H9 (cell line): Measurements from ENCODE around the gene BPTF. TPM values are rescaled to one million over a fixed set of nuclear protein-coding genes. Genes with fewer than 3 reads are reported as not detected.
"Not testable (repeated sequence)": the region's sequence is repeated elsewhere in the genome, so short reads cannot be mapped to it uniquely, and the experiment has no call there.

Source experiments
- DNase-seq: peaks from one replicate; pipeline ENCODE4 v3.0.0-alpha.2; 2017
- H2AFZ ChIP-seq: one replicate; pipeline ENCODE4 v1.6.1; 2013; ENCODE audit warnings: mild to moderate bottlenecking, low read length, control low read depth, moderate library complexity
- H2AK5ac ChIP-seq: 2 replicates; pipeline ENCODE4 v1.6.1; 2013; ENCODE audit warnings: low read length, control low read depth, mixed read lengths; ENCODE audit not compliant: insufficient read length
- H2BK120ac ChIP-seq: one replicate; pipeline ENCODE4 v1.6.1; 2013; ENCODE audit warnings: low read depth, mild to moderate bottlenecking, low read length, control low read depth, inconsistent platforms; ENCODE audit not compliant: poor library complexity, severe bottlenecking
- H2BK12ac ChIP-seq: 2 replicates; pipeline ENCODE4 v1.6.1; 2013; ENCODE audit warnings: low read length, control low read depth, mixed read lengths, low read depth; ENCODE audit not compliant: insufficient read length
- H2BK15ac ChIP-seq: 2 replicates; pipeline ENCODE4 v1.6.1; 2013; ENCODE audit warnings: low read depth, low read length, control low read depth
- H2BK20ac ChIP-seq: one replicate; pipeline ENCODE4 v1.6.1; 2013; ENCODE audit warnings: low read depth, mild to moderate bottlenecking, low read length, control low read depth, inconsistent platforms; ENCODE audit not compliant: poor library complexity, severe bottlenecking
- H2BK5ac ChIP-seq: 2 replicates; pipeline ENCODE4 v1.6.1; 2013; ENCODE audit warnings: low read length, control low read depth, mixed read lengths; ENCODE audit not compliant: insufficient read length
- H3K14ac ChIP-seq: 2 replicates; pipeline ENCODE4 v1.6.1; 2013; ENCODE audit warnings: low read length, control low read depth; ENCODE audit not compliant: insufficient read depth
- H3K18ac ChIP-seq: 2 replicates; pipeline ENCODE4 v1.6.1; 2013; ENCODE audit warnings: low read depth, mild to moderate bottlenecking, mixed read lengths, low read length, control low read depth; ENCODE audit not compliant: insufficient read length
- H3K23ac ChIP-seq: 2 replicates; pipeline ENCODE4 v1.6.1; 2013; ENCODE audit warnings: low read length, control low read depth, mixed read lengths, low read depth; ENCODE audit not compliant: insufficient read length
- H3K23me2 ChIP-seq: 2 replicates; pipeline ENCODE4 v1.6.1; 2013; ENCODE audit warnings: low read depth, mild to moderate bottlenecking, mixed read lengths, low read length, control low read depth; ENCODE audit not compliant: insufficient read length, poor library complexity, severe bottlenecking
- H3K27ac ChIP-seq: 2 replicates; pipeline ENCODE4 v1.5.1; 2013; ENCODE audit warnings: low read length, control low read depth, mixed read lengths, low read depth; ENCODE audit not compliant: insufficient read length
- H3K27me3 ChIP-seq: 2 replicates; pipeline ENCODE4 v1.6.1; 2013; ENCODE audit warnings: low read length, control low read depth, inconsistent platforms; ENCODE audit not compliant: insufficient read depth
- H3K4ac ChIP-seq: 2 replicates; pipeline ENCODE4 v1.6.1; 2013; ENCODE audit warnings: low read depth, mild to moderate bottlenecking, control low read depth, inconsistent platforms, low read length, moderate library complexity
- H3K4me1 ChIP-seq: 2 replicates; pipeline ENCODE4 v1.6.1; 2013; ENCODE audit warnings: low read length, control low read depth, inconsistent platforms; ENCODE audit not compliant: insufficient read depth
- H3K4me2 ChIP-seq: 2 replicates; pipeline ENCODE4 v1.6.1; 2013; ENCODE audit warnings: low read length, control low read depth, mixed read lengths; ENCODE audit not compliant: insufficient read length, insufficient read depth
- H3K56ac ChIP-seq: 2 replicates; pipeline ENCODE4 v1.6.1; 2013; ENCODE audit warnings: low read depth, mild to moderate bottlenecking, mixed read lengths, low read length, control low read depth; ENCODE audit not compliant: insufficient read length
- H3K79me1 ChIP-seq: 2 replicates; pipeline ENCODE4 v1.6.1; 2013; ENCODE audit warnings: low read depth, mild to moderate bottlenecking, moderate library complexity, low read length, control low read depth, inconsistent platforms; ENCODE audit not compliant: insufficient read depth, poor library complexity, severe bottlenecking
- H3K79me2 ChIP-seq: 2 replicates; pipeline ENCODE4 v1.6.1; 2013; ENCODE audit warnings: low read length, control low read depth, inconsistent platforms; ENCODE audit not compliant: insufficient read depth
- H3K9ac ChIP-seq: 2 replicates; pipeline ENCODE4 v1.6.1; 2013; ENCODE audit warnings: low read length, control low read depth, mixed read lengths; ENCODE audit not compliant: insufficient read length; ENCODE audit errors: extremely low read depth
- H3K9me3 ChIP-seq: one replicate; pipeline ENCODE4 v1.6.1; 2013; ENCODE audit warnings: low read depth, low read length, inconsistent platforms; ENCODE audit not compliant: control insufficient read depth
- H3T11ph ChIP-seq: one replicate; pipeline ENCODE4 v1.6.1; 2013; ENCODE audit warnings: mild to moderate bottlenecking, low read length, control low read depth, inconsistent platforms
- H4K20me1 ChIP-seq: one replicate; pipeline ENCODE4 v1.6.1; 2013; ENCODE audit not compliant: control insufficient read depth, insufficient read length, insufficient read depth
- H4K5ac ChIP-seq: 2 replicates; pipeline ENCODE4 v1.6.1; 2013; ENCODE audit warnings: low read depth, mild to moderate bottlenecking, mixed read lengths, low read length, control low read depth; ENCODE audit not compliant: insufficient read length
- H4K8ac ChIP-seq: replicated peaks from 2 replicates; pipeline ENCODE4 v1.6.1; 2013; ENCODE audit warnings: low read length, control low read depth, mixed read lengths, low read depth; ENCODE audit not compliant: insufficient read length
- H4K91ac ChIP-seq: 2 replicates; pipeline ENCODE4 v1.6.1; 2013; ENCODE audit warnings: low read depth, mild to moderate bottlenecking, moderate library complexity, mixed read lengths, low read length, control low read depth; ENCODE audit not compliant: insufficient read length
- H3K27ac Mint-ChIP-seq, 3 experiments: 2 replicates in 2 of 3; 3 replicates in 1 of 3; pipeline ENCODE4 v1.8.0; 2020 to 2021; ENCODE audit warnings: mixed read lengths in 3 of 3, mild to moderate bottlenecking in 1 of 3, moderate library complexity in 1 of 3
- H3K27me3 Mint-ChIP-seq: 2 replicates; pipeline ENCODE4 v1.8.0; 2021; ENCODE audit warnings: low read depth, mild to moderate bottlenecking, moderate library complexity, mixed read lengths
- H3K36me3 Mint-ChIP-seq, 3 experiments: 2 replicates in 2 of 3; 3 replicates in 1 of 3; pipeline ENCODE4 v1.8.0; 2020 to 2021; ENCODE audit warnings: low read depth in 3 of 3, mixed read lengths in 3 of 3; ENCODE audit not compliant: insufficient read depth in 1 of 3
- H3K4me1 Mint-ChIP-seq, 2 experiments: 2 replicates each; pipeline ENCODE4 v1.8.0; 2020; ENCODE audit warnings: mixed read lengths in 2 of 2
- H3K4me3 Mint-ChIP-seq, 2 experiments: 2 replicates in 1 of 2; 3 replicates in 1 of 2; pipeline ENCODE4 v1.8.0; 2020 to 2021; ENCODE audit warnings: mild to moderate bottlenecking in 2 of 2, mixed read lengths in 2 of 2, moderate library complexity in 1 of 2
- H3K9me3 Mint-ChIP-seq, 2 experiments: 2 replicates in 1 of 2; 3 replicates in 1 of 2; pipeline ENCODE4 v1.8.0; 2020; ENCODE audit warnings: mild to moderate bottlenecking in 2 of 2, mixed read lengths in 2 of 2, moderate library complexity in 1 of 2
- WGBS: extraction: QIAGEN DNeasy Blood & Tissue Kit; methylation state at CpG from one replicate; pipeline ENCODE4 v1.1.7; 2013; ENCODE audit warnings: missing lambda C conversion rate, low lambda C conversion rate, mixed read lengths; ENCODE audit not compliant: insufficient read length; ENCODE audit errors: extremely low coverage; 5-methylcytosine and 5-hydroxymethylcytosine counted together
- total RNA-seq: library from RNA; stranded (reverse); gene quantifications from 2 replicates; pipeline ENCODE4 v1.2.1, GENCODE V29; 2021
- TF ChIP-seq, protein P1 (sequence below): fragments of 200-600 bp; sonication (generic); conservative IDR thresholded peaks from 3 replicates; pipeline ENCODE4 v1.8.0; 2021; ENCODE audit warnings: antibody characterized with exemption, mild to moderate bottlenecking

The BPTF gene
- total RNA-seq, 1 experiment from 2014 or later = 203 TPM

DNA sequence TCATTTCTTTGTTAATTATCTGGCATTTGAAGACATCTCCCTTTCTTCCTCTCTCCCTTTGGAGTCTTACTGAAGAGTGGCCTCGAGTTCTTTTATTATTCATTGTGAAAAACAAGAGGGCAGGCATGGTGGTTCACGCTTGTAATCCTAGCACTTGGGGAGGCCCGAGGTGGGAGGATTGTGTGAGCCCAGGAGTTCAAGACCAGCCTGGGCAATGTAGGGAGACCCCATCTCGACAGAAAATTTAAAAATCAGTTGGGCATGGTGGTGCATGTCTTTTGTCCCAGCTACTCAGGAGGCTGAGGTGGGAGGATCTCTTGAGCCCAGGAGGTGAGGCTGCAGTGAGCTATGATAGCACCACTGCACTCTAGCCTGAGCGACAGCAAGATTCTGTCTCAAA lies 20.1 kb downstream of the BPTF start:
- Histone ChIP-seq H3K79me2 (peaks cover 37% of the 10 kb centered on the region; the same call in 1 of the 2 replicates), H4K20me1 (no peaks in the 10 kb centered on the region), H2BK15ac (no peak overlapping the region), H4K91ac (no peak overlapping the region), H3K23ac (no peak overlapping the region), H4K8ac (no peak overlapping the region), H2AFZ (no peak overlapping the region), H2BK120ac (no peak overlapping the region), H3K23me2 (no peaks in the 10 kb centered on the region), H3K27me3 (no peaks in the 10 kb centered on the region), H3K18ac (no peak overlapping the region), H2AK5ac (no peak overlapping the region), H3K56ac (no peak overlapping the region), H3K79me1 (peaks cover 4% of the 10 kb centered on the region), H4K5ac (no peak overlapping the region), H2BK5ac (no peak overlapping the region), H3K4me2 (no peak overlapping the region), H3K14ac (no peak overlapping the region), H2BK12ac (no peak overlapping the region), H2BK20ac (no peak overlapping the region), H3K9me3 (no peaks in the 10 kb centered on the region), H3K4me1 (no peaks in the 10 kb centered on the region), H3K4ac (no peak overlapping the region), H3T11ph (no peak overlapping the region), H3K27ac (no peak overlapping the region), H3K9ac (no peak overlapping the region)
- Mint-ChIP-seq H3K27ac (peak overlapping the region in 1 of 3 experiments; percentile 12; a peak in 1 of 7 replicates), H3K4me3 (no peak overlapping the region), H3K4me1 (peaks cover 9 to 10% of the 10 kb centered on the region in 2 experiments; a peak in 3 of 4 replicates), H3K27me3 (no peaks in the 10 kb centered on the region), H3K36me3 (peaks cover 3 to 17% (median 10%) of the 10 kb centered on the region in 3 experiments; a peak in 6 of 7 replicates), H3K9me3 (no peaks in the 10 kb centered on the region)
- TF ChIP-seq, protein P1, sequence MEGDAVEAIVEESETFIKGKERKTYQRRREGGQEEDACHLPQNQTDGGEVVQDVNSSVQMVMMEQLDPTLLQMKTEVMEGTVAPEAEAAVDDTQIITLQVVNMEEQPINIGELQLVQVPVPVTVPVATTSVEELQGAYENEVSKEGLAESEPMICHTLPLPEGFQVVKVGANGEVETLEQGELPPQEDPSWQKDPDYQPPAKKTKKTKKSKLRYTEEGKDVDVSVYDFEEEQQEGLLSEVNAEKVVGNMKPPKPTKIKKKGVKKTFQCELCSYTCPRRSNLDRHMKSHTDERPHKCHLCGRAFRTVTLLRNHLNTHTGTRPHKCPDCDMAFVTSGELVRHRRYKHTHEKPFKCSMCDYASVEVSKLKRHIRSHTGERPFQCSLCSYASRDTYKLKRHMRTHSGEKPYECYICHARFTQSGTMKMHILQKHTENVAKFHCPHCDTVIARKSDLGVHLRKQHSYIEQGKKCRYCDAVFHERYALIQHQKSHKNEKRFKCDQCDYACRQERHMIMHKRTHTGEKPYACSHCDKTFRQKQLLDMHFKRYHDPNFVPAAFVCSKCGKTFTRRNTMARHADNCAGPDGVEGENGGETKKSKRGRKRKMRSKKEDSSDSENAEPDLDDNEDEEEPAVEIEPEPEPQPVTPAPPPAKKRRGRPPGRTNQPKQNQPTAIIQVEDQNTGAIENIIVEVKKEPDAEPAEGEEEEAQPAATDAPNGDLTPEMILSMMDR = no peak
- DNase-seq = no peak
- no CpG with 5 or more reads among the region's 5 CpGs for WGBS

DNA sequence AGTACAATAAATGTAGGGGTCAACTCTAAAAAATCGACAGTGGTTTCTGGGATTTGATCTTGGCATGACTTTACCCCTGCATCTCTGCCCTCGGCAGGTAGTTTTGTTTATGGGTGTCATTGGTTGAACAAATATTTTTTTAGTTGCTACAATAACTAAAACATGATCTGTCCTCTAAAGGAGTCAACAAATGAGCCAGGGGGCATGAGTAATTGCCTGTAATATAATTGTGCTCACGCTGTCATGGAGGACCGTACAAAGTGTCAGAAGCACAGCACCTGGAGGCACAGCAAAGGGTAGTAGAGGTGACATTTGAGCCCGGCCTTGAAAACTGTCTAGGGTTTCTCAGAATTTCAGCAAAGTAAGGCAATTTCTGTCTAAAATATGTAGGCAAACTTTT lies 22.9 kb downstream of the BPTF start:
- DNase-seq, H3K9ac ChIP-seq, H2BK12ac ChIP-seq, H3K9me3 ChIP-seq, H2BK5ac ChIP-seq, H3K23me2 ChIP-seq, H4K91ac ChIP-seq, H4K20me1 ChIP-seq, H4K5ac ChIP-seq, H2AFZ ChIP-seq, H3K79me1 ChIP-seq, H3K4me3 Mint-ChIP-seq, H4K8ac ChIP-seq, H3K27me3 ChIP-seq, H3K27ac ChIP-seq, H3K18ac ChIP-seq, H3K56ac ChIP-seq, H2AK5ac ChIP-seq, H2BK20ac ChIP-seq, H3K9me3 Mint-ChIP-seq, H3K23ac ChIP-seq, H3K14ac ChIP-seq, H2BK120ac ChIP-seq, H3T11ph ChIP-seq, H3K27me3 Mint-ChIP-seq, H3K4me2 ChIP-seq, H3K4ac ChIP-seq, H2BK15ac ChIP-seq, H3K4me1 ChIP-seq: not testable (repeated sequence)
- H3K79me2 ChIP-seq = peaks cover 39% of the 10 kb centered on the region; the same call in 1 of the 2 replicates
- WGBS = no CpG with 5 or more reads among the region's 5 CpGs
- H3K36me3 Mint-ChIP-seq = peaks cover 5 to 22% (median 13%) of the 10 kb centered on the region in 3 experiments; a peak in 6 of 7 replicates
- peaks cover 14 to 16% of the 10 kb centered on the region in 2 experiments for H3K4me1 Mint-ChIP-seq
- 0 out of 7 replicates have a peak overlapping the region, but pooled peaks of 1 of the 3 experiments have one; percentile 28 for H3K27ac Mint-ChIP-seq
